SK-MEL-5 (cell line): ENCODE measurements around the gene UBAP1. TPM values are rescaled to one million over a fixed set of nuclear protein-coding genes. Genes with fewer than 3 reads are reported as not detected.
A peak's percentile ranks its signal among the peaks of the same experiment; 100 is the strongest.
"Not testable (repeated sequence)": the region's sequence is repeated elsewhere in the genome, so short reads cannot be mapped to it uniquely, and the experiment has no call there.

Source experiments
- DNase-seq: peaks from one replicate; pipeline ENCODE4 v3.0.0-alpha.2; 2016; ENCODE audit warnings: low read depth, low spot score
- in situ Hi-C: cut with HindIII; loops from 2 replicates; pipeline ENCODE4 v1.10.0; 2016; ENCODE audit warnings: low sequenced_read_pairs, high pct_unique_total_duplicates, low pct_unique_long_range_greater_than_20kb
- total RNA-seq: library from RNA; depleted of rRNA; stranded (reverse); fragments of >200 nt; shearing (Covaris generic); gene quantifications from 2 replicates; pipeline ENCODE4 v1.2.3, GENCODE V29; 2014

Gene UBAP1
- total RNA-seq, 1 experiment from 2014 or later = 11.2 TPM

DNA sequence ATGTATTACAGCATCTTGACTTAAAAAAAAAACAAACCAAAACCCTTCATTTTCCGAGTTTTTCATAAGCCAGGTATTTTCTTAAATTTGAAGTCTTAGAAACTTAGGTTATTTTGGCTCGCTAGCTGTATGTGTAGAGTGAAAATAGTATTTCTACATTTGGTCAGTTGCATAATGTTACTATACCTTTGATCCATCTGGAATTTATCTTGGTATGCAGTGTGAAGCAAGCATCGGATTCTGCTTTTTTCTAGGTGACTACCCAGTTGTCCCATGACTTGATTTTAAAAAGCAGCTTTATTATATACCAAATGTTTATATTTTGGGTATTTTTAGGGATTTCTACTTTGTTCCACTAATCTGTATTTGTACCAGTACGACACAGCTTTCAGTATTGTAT is 27.7 kb downstream of the UBAP1 start:
- no peak for DNase-seq
- in situ Hi-C loops = no loop called here

DNA sequence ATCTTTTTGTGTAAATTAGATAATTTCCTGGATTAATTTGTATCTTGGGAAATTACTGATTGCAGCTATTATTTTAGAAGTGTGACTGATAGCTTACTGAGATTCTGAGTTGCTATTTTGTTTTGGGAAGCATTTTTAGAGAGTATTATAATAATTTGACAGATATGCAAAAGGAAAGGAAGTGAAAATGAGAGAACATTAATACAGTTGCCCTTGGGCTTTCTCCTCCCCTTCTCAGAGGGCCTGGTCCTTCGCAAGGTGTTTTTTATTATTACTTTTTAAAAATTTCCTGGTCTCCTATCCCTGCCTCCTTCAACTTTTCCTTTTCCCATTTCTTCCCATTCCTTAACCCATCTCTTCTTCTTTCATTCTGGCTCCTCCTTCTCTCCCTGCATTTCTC is 32.6 kb downstream of the UBAP1 start:
- in situ Hi-C loops = no loop called here
- no peak for DNase-seq

DNA sequence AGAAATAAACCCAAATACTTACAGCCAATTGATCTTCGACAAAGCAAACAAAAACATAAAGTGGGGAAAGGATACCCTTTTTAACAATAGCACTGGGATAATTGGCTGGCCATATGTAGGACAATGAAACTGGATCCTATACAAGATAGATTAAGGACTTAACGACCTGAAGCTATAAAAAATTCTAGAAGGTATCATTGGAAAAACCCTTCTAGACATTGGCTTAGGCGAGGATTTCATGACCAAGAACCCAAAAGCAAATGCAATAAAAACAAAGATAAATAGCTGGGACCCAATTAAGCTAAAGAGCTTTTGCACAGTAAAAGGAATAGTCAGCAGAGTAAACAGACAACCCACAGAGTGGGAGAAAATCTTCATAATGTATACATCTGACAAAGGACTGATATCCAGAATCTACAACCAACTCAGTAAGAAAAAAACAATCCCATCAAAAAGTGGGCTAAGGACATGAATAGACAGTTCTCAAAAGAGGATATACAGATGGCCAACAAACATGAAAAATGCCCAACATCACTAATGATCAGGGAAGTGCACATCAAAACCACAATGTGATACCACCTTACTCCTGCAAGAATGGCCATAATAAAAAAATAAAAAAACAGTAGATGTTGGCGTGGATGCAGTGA is 35.6 kb downstream of the UBAP1 start:
- DNase-seq, in situ Hi-C loops: not testable (repeated sequence)

DNA sequence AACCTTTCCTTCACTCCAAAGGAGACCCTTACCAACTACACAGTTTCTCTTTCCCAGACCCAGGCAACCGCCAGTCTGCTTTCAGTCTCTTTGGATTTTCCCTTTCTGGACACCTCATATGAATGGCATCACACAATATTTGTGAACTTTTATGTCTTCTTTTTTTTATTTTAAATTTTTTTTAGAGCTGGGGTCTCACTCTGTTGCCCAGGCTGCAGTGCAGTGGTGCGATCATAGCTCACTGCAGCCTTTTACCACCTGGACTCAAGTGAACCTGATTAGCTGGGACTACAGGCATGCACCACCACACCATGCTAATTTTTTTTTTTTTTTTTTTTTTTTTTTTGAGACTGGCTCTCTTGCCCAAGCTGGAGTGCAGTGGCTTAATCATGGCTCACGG is 37.5 kb downstream of the UBAP1 start:
- in situ Hi-C loops = no loop called here
- DNase-seq = no peak

DNA sequence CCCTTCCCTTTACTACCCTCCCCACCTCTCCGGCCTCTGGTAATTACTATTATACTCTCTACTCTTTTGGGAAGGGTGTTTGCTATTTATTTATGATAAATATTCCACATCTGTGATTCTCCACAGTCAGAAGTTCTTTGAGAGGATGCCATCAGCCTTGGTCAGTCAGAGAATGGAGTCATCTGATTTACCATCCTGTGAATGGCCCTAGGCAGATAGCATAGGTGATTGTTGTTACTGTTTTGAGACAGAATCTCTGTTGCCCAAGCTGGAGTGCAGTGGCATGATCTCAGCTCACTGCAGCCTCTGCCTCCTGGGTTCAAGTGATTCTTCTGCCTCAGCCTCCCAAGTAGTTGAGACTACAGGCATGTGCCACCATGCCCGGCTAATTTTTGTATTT is 38.2 kb downstream of the UBAP1 start:
- DNase-seq = peak; percentile 10
- in situ Hi-C loops = not testable (repeated sequence)

DNA sequence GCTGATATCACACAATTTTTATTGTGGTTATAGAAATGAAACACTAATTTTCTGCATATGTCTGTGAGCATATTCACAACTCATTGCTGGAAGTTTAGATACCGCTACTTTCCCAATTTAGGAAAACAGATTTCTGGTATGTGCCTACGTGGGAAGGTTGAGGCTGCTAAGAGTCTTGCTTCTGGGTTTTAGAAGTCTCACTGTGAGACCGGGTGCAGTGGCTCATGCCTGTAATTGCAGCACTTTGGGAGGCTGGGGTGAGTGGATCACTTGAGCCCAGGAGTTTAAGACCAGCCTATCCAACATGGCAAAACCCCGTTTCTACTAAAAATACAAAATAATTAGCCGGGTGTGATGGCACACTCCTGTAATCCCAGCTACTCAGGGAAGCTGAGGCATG is 39.6 kb downstream of the UBAP1 start:
- in situ Hi-C loops = no loop called here
- DNase-seq = peak; percentile 18

DNA sequence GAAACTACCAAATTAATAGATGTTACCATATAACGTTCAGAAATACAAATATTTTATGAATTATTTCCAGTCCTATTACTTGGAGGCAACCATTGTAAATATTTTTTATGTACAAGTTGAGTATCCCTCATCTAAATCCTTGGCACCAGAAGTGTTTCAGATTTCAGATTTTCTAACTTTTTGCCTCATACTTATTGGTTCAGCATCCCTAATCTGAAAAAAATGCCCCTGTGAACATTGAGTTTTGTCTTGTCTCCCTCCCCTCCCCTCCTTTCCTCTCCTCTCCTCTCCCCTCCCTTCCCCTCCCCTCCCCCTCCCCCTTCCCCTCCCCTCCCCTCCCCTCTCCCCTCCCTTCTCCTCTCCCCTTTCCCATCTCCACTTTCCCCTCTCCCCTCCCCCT is 40.6 kb downstream of the UBAP1 start:
- in situ Hi-C loops = no loop called here
- DNase-seq = no peak

DNA sequence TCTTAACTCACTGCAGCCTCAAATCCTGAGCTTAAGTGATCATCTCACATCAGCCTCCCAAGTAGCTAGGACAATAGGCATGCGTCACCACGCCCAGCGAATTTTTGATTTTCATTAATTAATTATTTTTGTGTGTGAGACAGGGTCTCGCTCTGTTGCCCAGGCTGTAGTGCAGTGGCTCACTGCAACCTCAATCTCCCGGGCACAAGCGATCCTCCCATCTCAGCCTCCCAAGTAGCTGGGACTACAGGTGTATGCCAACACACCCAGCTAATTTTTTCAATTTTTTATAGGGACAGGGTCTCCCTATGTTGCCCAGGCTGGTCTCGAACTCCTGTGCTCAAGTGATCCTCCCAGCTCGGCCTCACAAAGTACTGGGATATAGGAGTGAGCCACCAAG is 41.4 kb downstream of the UBAP1 start:
- in situ Hi-C loops = no loop called here
- DNase-seq = no peak

DNA sequence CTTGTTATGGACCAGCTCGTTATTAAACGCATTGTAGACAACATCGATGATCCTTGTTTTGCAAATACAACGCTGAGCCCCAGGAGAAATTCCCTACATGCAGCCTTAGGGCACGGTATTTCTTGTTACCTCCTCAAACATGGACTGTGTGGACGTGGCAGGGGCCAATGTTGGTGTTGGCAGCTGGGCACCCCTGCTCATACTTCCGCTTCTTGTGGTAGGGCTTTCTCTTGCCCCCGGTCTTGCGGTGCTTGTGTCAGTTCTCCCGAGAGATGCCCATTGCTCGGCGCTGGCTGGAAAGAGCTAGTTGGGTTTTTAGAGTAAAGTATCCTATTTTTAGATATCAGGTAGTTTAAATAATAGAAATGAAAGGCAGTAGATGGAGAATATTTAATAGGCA is 45.5 kb downstream of the UBAP1 start:
- no peak for DNase-seq
- in situ Hi-C loops = no loop called here

DNA sequence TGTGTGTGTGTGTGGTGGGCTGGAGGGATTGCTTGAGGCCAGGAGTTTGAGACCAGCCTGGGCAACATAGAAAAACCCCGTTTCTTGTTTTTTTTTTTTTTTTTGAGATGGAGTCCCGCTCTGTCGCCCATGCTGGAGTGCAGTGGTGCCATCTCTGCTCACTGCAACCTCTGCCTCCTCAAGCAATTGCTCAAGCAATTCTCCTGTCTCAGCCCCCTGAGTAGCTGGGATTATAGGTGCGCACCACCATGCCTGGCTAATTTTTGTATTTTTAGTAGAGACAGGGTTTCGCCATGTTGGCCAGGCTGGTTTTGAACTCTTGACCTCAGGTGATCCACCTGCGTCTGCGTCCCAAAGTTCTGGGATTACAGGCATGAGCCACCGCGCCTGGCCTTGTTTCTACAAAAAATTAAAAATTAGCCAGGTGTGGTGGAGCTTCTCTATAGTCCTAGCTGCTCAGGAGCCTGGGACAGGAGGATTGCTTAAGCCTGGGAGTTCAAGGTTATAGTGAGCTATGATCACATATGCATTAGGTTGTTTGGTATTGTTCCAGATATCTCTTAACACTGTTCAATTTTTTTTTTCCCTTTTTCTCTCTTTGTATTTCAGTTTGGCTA is 47.4 kb downstream of the UBAP1 start:
- in situ Hi-C loops, DNase-seq: not testable (repeated sequence)

DNA sequence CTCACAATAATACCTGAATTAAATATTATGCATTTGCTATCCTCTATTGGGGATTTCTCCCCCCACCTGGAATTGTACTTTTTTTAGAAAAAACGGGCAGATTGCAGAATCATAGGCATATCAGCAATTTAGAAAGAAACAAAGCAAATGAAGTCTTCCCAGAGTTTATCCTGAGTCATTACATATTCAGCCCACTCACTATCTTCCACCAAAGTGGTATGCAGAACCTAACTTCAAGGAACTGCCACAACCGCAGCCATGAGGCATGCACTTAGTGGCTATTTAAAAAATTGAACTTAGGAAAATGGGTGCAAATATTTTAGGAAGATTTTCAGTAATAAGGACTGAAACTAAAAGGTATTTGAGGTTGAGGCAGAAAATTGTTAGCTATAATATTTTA is 48.6 kb downstream of the UBAP1 start:
- in situ Hi-C loops = no loop called here
- no peak for DNase-seq

DNA sequence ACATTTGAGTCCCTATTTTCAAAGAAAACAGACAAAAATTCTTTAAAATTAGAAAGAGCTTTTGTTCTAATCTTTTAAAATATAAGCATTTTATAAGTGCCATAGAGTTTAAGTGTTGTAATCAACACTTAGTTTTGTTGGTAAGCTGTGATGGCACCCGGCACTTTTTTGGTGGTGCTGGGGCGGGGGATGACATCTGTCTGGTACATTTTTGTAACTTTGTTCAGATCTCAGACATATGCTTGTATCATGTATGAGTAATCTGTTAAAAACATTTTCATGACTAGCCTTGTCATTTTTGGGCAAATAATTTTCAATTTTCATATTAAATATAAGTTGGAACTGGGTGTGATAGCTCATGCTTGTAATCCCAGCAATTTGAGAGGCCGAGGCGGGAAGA is 51.7 kb downstream of the UBAP1 start:
- in situ Hi-C loops = no loop called here

DNA sequence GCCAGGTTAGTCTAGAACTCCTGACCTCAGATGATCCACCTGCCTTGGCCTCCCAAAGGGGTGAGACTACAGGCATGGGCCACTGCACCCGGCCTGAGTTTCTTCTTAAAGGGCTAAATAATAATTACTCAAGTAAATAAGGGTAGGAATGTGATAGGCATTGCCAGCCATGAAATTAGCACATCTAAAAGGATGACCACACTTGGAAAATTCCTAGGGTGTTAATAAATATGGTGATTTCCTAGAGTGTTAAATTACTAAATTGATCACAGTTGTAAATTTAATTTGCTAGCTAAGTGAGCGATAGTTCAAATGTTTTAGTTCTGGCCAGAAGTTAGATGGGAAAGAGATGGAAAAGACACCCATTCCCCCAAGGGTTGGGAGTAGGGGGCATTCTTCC is 53.4 kb downstream of the UBAP1 start:
- in situ Hi-C loops = no loop called here
- DNase-seq = no peak

More for the DNA sequence above, 51.7 kb downstream of the UBAP1 start:
- no peak for DNase-seq

DNA sequence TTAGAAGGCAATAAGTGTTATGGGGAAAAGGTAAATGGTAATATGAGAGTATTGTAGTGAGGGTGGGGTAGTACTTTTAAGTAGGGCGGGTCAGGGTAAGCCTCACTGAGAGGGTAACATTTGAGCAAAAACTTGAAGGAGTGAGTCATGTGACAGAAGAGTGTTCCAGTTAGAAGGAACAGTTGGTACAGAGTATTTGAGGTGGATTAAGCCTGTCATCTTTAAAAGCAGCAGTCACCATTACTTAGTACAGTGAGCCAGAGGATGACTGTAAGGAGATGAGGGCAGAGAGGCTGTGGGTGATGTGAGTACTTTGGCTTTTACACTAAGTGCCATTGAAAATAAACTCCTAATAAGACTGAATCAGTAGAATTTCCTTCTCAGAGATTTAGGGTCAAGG is 54.8 kb downstream of the UBAP1 start:
- no peak for DNase-seq
- in situ Hi-C loops = no loop called here

DNA sequence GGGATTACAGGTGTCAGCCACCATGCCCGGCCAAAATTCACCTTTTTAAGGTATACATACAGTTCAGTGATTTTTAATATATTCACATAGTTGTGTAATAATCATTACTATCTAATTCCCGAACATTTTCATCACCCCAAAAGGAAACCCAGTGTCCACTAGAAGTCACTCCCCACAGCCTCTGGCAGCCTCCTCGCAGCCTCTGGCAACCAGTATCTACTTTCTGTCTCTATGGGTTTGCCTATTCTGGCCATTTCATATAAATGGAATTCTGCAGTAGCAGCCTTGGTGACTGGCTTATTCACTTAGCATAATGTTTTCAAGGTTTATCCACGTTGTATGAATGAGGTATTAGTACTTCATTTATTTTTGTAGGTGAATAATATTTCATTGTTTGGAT is 59.0 kb downstream of the UBAP1 start:
- in situ Hi-C loops = no loop called here
- DNase-seq = no peak

DNA sequence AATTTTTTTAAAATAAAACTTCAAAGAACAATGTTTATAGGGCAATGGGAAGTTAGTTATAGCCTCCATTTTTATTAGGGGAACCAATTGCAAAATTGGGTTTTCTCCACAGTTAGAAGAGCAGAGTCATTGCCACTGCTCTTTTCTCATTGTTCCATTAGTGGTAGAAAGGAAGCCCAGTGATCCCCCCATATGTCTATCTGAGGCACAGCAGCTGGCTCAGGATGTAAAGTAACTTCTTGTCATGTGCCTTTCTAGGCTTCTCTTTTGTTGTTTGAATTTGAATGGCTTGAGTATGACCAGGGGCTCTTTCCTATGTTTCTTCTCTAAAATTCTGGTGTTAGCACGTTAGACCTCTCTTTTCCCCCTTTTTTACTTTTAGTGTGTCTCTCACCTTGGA is 61.2 kb downstream of the UBAP1 start:
- no peak for DNase-seq
- in situ Hi-C loops = no loop called here

DNA sequence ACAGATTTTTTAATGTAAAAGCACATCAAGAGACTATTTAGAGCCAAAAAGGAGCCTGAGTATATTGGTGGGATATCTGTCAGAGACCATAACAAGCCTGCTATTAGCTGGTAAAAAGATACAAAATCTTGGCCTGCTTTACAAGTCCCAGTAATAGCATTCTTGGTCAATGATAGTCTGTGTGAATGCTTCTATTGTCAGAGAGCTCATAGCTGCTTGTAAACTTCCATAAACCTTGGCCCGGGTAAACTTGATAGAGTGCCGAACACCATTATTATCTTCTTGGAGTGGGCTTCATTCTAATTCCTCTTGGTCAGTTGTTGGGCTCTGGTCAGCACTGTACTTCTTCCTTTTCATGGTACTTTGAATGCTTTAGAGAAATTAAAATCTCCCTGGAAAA is 64.0 kb downstream of the UBAP1 start:
- in situ Hi-C loops = no loop called here
- DNase-seq = no peak

DNA sequence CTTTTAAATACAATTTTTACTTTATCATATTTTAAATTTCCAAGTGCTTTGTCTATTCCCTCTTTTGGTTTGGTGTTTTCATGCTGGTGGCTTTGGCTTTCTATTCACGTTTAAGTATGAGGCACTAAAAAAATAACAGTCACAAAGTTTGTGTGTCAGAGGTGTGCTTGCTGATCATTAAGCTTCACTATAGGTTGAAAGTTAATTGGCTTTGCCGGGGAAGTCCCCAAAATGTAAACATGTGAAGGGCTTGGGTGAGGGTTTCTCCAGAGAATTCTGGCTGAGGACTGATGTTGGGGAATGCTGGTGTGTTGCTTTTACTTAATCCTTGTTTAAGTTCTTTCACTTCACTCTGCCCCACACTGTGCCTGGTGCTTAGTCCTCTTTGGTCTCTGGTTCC is 66.4 kb downstream of the UBAP1 start:
- DNase-seq, in situ Hi-C loops: not testable (repeated sequence)

DNA sequence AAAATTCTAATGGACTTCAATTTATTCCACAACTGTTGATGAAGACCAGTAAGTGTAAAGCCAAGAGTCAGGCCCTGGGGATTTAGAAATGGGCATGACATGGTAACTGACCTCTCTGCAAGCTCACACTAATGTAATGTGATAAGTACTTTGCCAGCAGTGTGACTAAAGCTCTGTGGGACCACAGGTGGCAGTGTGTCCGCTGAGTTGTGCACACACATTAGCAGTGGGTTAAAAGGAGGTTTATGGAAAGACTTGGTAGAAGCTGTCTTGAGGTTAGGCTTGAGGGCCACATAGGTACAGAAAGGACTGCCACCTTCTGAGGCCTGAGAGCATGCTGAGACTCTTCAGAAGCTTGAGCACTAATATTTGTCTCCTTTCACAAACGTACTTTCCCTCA is 67.6 kb downstream of the UBAP1 start:
- DNase-seq = no peak
- in situ Hi-C loops = no loop called here

DNA sequence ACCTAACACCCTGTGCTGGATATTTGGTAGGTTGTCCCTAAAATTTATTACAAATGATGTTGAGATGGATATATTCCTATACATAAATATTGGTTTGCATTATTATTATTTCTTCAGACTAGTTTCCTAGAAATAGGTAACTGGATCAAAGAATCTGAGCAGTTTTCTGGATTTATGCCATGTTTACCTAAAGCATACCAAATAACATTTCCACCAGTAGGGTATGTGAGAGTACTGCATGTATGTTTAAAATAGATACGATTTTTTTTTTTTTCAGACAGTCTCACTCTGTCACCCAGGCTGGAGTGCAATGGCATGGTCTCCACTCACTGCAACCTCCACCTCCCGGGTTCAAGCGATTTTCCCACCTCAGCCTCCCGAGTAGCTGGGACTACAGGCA is 68.9 kb downstream of the UBAP1 start:
- in situ Hi-C loops = not testable (repeated sequence)

More for the DNA sequence above, 68.9 kb downstream of the UBAP1 start:
- DNase-seq = not testable (repeated sequence)
